Measurements from ENCODE around the gene HMBS.

HMBS gene

DNA sequence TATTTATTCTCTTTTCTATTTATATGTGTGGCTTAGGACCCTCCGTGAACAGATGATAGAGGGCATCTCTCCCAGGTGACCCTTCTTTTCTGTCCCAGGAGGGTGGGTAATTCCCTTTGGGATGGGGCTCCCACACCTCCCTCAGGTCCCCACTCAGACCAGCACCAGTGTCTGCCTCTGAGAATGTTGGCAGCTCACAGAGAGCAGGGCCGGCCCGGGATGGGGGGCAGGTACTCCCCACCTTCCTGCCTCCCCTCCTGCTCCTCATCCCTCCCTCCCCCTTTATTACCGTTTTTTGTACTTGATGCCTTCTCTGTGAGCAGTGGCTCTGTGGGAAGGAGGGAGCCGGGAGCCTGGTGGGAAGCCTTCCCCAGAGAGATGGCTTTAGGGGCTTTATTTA is 31.9 kb downstream of the HMBS start:
- TF ChIP-seq ZNF274 (IDR thresholded peaks at IDR 0.05; ENCODE audit: low read depth, low read length): no peak
- TF ChIP-seq YY1 (IDR thresholded peaks at IDR 0.05; ENCODE audit: insufficient read depth, insufficient read length): no peak
- TF ChIP-seq SUZ12 (IDR thresholded peaks at IDR 0.05; ENCODE audit: extremely low read depth, insufficient read depth, insufficient read length): no peak
- no peak overlapping the region for H3K4me3 ChIP-seq (ENCODE audit: insufficient read length, low read depth)
- H3K36me3 ChIP-seq (ENCODE audit: insufficient read depth, insufficient read length, low read length): peaks cover 20% of the 10 kb centered on the region
- no peak for DNase-seq (ENCODE audit: low read depth, low spot score)
- no peaks in the 10 kb centered on the region for H3K27me3 ChIP-seq (ENCODE audit: insufficient read depth, insufficient read length)
- no peaks in the 10 kb centered on the region for H3K9me3 ChIP-seq (ENCODE audit: insufficient read depth, low read length)
- H3K9ac ChIP-seq (ENCODE audit: insufficient read length, low read depth): no peak overlapping the region
- H3K4me1 ChIP-seq (ENCODE audit: insufficient read depth, insufficient read length): no peaks in the 10 kb centered on the region

- Histone ChIP-seq H3K36me3 (ENCODE audit: insufficient read depth, insufficient read length, low read length) (peaks cover 16% of the 10 kb centered on the region), H3K27me3 (ENCODE audit: insufficient read depth, insufficient read length) (no peaks in the 10 kb centered on the region), H3K9me3 (ENCODE audit: insufficient read depth, low read length) (no peaks in the 10 kb centered on the region), H3K4me1 (ENCODE audit: insufficient read depth, insufficient read length) (no peaks in the 10 kb centered on the region), H3K4me3 (ENCODE audit: insufficient read length, low read depth) (no peak overlapping the region), H3K9ac (ENCODE audit: insufficient read length, low read depth) (no peak overlapping the region)
- TF ChIP-seq SUZ12 (IDR thresholded peaks at IDR 0.05; ENCODE audit: extremely low read depth, insufficient read depth, insufficient read length): no peak
- TF ChIP-seq ZNF274 (IDR thresholded peaks at IDR 0.05; ENCODE audit: low read depth, low read length): no peak
- TF ChIP-seq YY1 (IDR thresholded peaks at IDR 0.05; ENCODE audit: insufficient read depth, insufficient read length): no peak
- DNase-seq (ENCODE audit: low read depth, low spot score): no peak
Observed at GRCh38 chr11:119117004-119117706, 32.5 kb downstream of the HMBS start.

GRCh38 chr11:119118227-119118626 is 33.5 kb downstream of the HMBS start:
- no peak overlapping the region for H3K4me3 ChIP-seq (ENCODE audit: insufficient read length, low read depth)
- no peaks in the 10 kb centered on the region for H3K4me1 ChIP-seq (ENCODE audit: insufficient read depth, insufficient read length)
- no peaks in the 10 kb centered on the region for H3K9me3 ChIP-seq (ENCODE audit: insufficient read depth, low read length)
- no peak overlapping the region for H3K9ac ChIP-seq (ENCODE audit: insufficient read length, low read depth)
- H3K27me3 ChIP-seq (ENCODE audit: insufficient read depth, insufficient read length): no peaks in the 10 kb centered on the region
- no peak for TF ChIP-seq ZNF274 (IDR thresholded peaks at IDR 0.05; ENCODE audit: low read depth, low read length)
- no peak for TF ChIP-seq YY1 (IDR thresholded peaks at IDR 0.05; ENCODE audit: insufficient read depth, insufficient read length)
- no peak for TF ChIP-seq SUZ12 (IDR thresholded peaks at IDR 0.05; ENCODE audit: extremely low read depth, insufficient read depth, insufficient read length)
- DNase-seq (ENCODE audit: low read depth, low spot score): no peak
- H3K36me3 ChIP-seq (ENCODE audit: insufficient read depth, insufficient read length, low read length): peaks cover 15% of the 10 kb centered on the region

DNA sequence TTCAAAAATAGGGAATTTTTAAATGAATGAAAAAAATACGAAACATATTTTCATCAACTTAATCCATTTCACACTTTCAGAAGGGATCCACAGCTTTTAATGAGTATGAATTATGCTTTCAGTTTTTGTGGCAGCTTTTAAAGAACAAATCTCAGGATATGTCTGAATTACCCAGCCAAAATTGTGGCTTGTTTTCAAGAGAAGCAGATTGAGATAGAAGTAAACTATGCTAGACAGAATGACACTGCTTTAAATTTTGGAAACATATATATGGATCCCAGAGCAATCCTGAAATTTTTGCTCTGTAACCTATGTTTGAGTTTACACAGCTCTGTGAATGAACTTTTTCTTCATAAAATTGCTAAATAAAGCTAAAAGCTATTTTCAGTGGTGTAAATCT is 34.3 kb downstream of the HMBS start:
- TF ChIP-seq YY1 (IDR thresholded peaks at IDR 0.05; ENCODE audit: insufficient read depth, insufficient read length): no peak
- TF ChIP-seq ZNF274 (IDR thresholded peaks at IDR 0.05; ENCODE audit: low read depth, low read length): no peak
- no peak for TF ChIP-seq SUZ12 (IDR thresholded peaks at IDR 0.05; ENCODE audit: extremely low read depth, insufficient read depth, insufficient read length)
- H3K9me3 ChIP-seq (ENCODE audit: insufficient read depth, low read length): no peaks in the 10 kb centered on the region

DNA sequence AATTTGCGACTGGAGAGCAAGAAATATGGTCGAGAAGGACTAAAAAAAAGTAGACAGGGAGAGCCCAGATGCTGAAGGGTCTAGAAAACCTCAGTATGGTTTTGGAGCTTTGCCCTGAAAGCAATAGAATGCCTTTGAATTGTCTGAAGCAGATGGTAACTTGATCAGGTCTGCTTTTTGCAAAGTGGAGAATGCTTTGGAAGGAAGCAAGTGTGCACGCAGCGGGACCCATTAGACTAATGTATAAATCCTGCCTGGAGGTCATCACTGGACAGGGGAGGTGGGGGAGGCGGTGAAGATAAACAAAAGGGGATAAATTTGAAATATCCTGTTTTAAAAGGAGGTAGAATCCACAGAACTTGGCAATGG is 35.9 kb downstream of the HMBS start:
- TF ChIP-seq ZNF274 (IDR thresholded peaks at IDR 0.05; ENCODE audit: low read depth, low read length) (no peak), YY1 (IDR thresholded peaks at IDR 0.05; ENCODE audit: insufficient read depth, insufficient read length) (no peak), SUZ12 (IDR thresholded peaks at IDR 0.05; ENCODE audit: extremely low read depth, insufficient read depth, insufficient read length) (no peak)
- no peak for DNase-seq (ENCODE audit: low read depth, low spot score)
- H3K9ac ChIP-seq (ENCODE audit: insufficient read length, low read depth): peak overlapping the region; percentile 69

More for the DNA sequence above, 34.3 kb downstream of the HMBS start:
- Histone ChIP-seq H3K36me3 (ENCODE audit: insufficient read depth, insufficient read length, low read length) (peaks cover 18% of the 10 kb centered on the region), H3K9ac (ENCODE audit: insufficient read length, low read depth) (no peak overlapping the region), H3K27me3 (ENCODE audit: insufficient read depth, insufficient read length) (no peaks in the 10 kb centered on the region), H3K4me3 (ENCODE audit: insufficient read length, low read depth) (no peak overlapping the region), H3K4me1 (ENCODE audit: insufficient read depth, insufficient read length) (no peaks in the 10 kb centered on the region)
- DNase-seq (ENCODE audit: low read depth, low spot score): no peak

DNA sequence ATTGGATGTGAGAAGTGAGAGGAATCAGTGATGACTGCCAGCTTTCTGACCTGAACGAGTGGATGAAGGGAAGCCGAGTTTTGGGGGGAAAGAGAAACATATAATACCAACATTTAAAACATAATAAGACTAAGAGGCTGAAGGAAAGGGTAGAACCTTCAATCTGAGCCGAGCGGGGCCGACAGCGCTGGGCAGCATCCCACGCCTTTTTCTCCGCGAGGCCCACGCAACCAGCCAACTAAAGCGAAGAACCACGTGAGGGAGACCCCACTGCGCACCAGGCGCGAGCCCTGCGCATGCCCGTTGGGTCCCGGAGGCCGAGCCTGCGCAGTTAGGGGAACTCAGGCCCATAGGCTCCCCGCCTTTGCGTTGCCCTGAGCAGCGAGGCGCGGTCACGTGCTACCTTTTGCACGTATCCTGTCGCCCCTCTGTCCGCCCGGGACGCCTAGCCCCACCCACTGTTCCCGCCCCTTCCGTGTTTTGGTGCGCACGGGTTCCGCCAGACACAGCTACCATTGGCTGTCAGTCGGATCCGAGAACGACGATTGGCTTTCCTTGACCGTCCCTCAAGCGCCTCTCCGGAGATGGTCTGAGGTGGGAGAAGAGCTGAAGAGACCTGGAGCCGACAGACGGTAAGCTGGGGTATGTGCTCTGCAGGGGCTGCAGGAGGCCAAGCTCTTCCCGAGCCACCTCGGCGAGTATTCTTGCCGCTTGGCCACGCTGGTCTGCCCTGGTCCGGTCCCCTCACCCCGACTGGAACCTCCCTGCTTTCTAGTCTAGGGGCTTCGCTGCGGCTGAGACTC is 36.5 kb downstream of the HMBS start, which contains the start of gene HINFP:
TSS of gene HINFP (plus strand) at position 573 of the 803 bp plus-strand sequence. CDS start 5,365 bp downstream, outside the sequence.
- Histone ChIP-seq H3K36me3 (ENCODE audit: insufficient read depth, insufficient read length, low read length) (peaks cover 20% of the 10 kb centered on the region), H3K9ac (ENCODE audit: insufficient read length, low read depth) (peak within 1 kb of the TSS; percentile 97), H3K27me3 (ENCODE audit: insufficient read depth, insufficient read length) (no peaks in the 10 kb centered on the region), H3K4me3 (ENCODE audit: insufficient read length, low read depth) (peak within 1 kb of the TSS; percentile 95), H3K9me3 (ENCODE audit: insufficient read depth, low read length) (no peaks in the 10 kb centered on the region), H3K4me1 (ENCODE audit: insufficient read depth, insufficient read length) (no peaks in the 10 kb centered on the region)
- TF ChIP-seq SUZ12 (IDR thresholded peaks at IDR 0.05; ENCODE audit: extremely low read depth, insufficient read depth, insufficient read length): no peak
- no peak for TF ChIP-seq ZNF274 (IDR thresholded peaks at IDR 0.05; ENCODE audit: low read depth, low read length)
- TF ChIP-seq YY1 (IDR thresholded peaks at IDR 0.05; ENCODE audit: insufficient read depth, insufficient read length): no peak
- DNase-seq (ENCODE audit: low read depth, low spot score): peak; percentile 99

More for the DNA sequence above, 35.9 kb downstream of the HMBS start:
- H3K4me3 ChIP-seq (ENCODE audit: insufficient read length, low read depth): peak overlapping the region; percentile 32
- H3K9me3 ChIP-seq (ENCODE audit: insufficient read depth, low read length): no peaks in the 10 kb centered on the region
- H3K27me3 ChIP-seq (ENCODE audit: insufficient read depth, insufficient read length): no peaks in the 10 kb centered on the region
- peaks cover 24% of the 10 kb centered on the region for H3K36me3 ChIP-seq (ENCODE audit: insufficient read depth, insufficient read length, low read length)
- H3K4me1 ChIP-seq (ENCODE audit: insufficient read depth, insufficient read length): no peaks in the 10 kb centered on the region

GRCh38 chr11:119121811-119122124 is 37.1 kb downstream of the HMBS start:
- no peak for DNase-seq (ENCODE audit: low read depth, low spot score)
- Histone ChIP-seq H3K27me3 (ENCODE audit: insufficient read depth, insufficient read length) (no peaks in the 10 kb centered on the region), H3K9me3 (ENCODE audit: insufficient read depth, low read length) (no peaks in the 10 kb centered on the region)

More at GRCh38 chr11:119121811-119122124, 37.1 kb downstream of the HMBS start:
- H3K36me3 ChIP-seq (ENCODE audit: insufficient read depth, insufficient read length, low read length): peaks cover 23% of the 10 kb centered on the region
- peak overlapping the region; percentile 97 for H3K9ac ChIP-seq (ENCODE audit: insufficient read length, low read depth)
- H3K4me3 ChIP-seq (ENCODE audit: insufficient read length, low read depth): peak overlapping the region; percentile 95
- H3K4me1 ChIP-seq (ENCODE audit: insufficient read depth, insufficient read length): no peaks in the 10 kb centered on the region
- TF ChIP-seq YY1 (IDR thresholded peaks at IDR 0.05; ENCODE audit: insufficient read depth, insufficient read length) (no peak), ZNF274 (IDR thresholded peaks at IDR 0.05; ENCODE audit: low read depth, low read length) (no peak), SUZ12 (IDR thresholded peaks at IDR 0.05; ENCODE audit: extremely low read depth, insufficient read depth, insufficient read length) (no peak)
